ENCODE measurements around the gene FAM110D.

DNA sequence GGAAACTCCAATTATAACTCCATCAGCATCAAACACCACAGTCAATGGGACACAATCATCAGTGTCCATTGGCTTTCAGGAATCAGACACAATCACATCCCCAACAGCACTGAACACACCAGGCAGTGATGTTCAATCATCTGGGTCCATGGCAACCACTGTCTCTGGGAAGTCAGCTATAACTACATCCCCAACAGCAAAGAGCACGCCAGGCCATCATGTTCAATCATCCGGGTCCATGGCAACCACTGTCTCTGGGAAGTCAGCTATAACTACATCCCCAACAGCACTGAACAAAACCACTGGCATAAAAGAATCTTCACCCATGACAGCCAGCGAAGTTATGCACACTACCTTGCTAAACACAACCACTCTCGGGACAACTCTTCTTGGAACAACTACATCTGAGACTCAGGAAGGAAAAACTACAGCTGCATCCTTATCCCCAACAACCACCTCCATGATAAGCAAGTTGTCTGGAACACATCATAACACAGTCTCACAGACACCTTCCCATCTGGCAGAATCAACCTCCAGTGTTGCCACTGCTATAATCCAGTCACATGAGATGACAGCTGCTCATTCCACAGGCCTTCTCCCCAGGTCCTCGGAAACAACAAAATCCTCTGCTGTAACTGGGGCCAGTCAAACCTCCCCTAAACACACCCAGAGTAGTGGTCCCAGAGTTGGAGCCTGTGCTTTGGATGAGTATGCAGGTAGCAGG, 51.4 kb downstream of the FAM110D start:
- no peak for TF ChIP-seq POLR2A (IDR thresholded peaks at IDR 0.05)
- TF ChIP-seq, protein P1, sequence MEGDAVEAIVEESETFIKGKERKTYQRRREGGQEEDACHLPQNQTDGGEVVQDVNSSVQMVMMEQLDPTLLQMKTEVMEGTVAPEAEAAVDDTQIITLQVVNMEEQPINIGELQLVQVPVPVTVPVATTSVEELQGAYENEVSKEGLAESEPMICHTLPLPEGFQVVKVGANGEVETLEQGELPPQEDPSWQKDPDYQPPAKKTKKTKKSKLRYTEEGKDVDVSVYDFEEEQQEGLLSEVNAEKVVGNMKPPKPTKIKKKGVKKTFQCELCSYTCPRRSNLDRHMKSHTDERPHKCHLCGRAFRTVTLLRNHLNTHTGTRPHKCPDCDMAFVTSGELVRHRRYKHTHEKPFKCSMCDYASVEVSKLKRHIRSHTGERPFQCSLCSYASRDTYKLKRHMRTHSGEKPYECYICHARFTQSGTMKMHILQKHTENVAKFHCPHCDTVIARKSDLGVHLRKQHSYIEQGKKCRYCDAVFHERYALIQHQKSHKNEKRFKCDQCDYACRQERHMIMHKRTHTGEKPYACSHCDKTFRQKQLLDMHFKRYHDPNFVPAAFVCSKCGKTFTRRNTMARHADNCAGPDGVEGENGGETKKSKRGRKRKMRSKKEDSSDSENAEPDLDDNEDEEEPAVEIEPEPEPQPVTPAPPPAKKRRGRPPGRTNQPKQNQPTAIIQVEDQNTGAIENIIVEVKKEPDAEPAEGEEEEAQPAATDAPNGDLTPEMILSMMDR (IDR thresholded peaks at IDR 0.05), result no peak

Data from lower leg skin (tissue), 3 donors.